Testis (tissue), 2 donors: ENCODE measurements around the gene MAGI2.

Experiments used
- CTCF ChIP-seq, 3 experiments: fragments of 450-650 bp in 2 of 3; fragments of 200-600 bp in 1 of 3; sonication (generic) in 1 of 3; IDR thresholded peaks; one replicate each; pipeline ENCODE4 v1.5.1; 2016 to 2019; ENCODE audit warnings: antibody characterized with exemption in 3 of 3, mild to moderate bottlenecking in 2 of 3, moderate library complexity in 1 of 3
- POLR2A ChIP-seq: fragments of 450-650 bp; IDR thresholded peaks from one replicate; pipeline ENCODE4 v1.6.1; 2017; ENCODE audit warnings: antibody characterized with exemption, mild to moderate bottlenecking, moderate library complexity

GRCh38 chr7:78248867-78249266 lies 1204.6 kb downstream of the MAGI2 start:
- TF ChIP-seq CTCF (IDR thresholded peaks at IDR 0.05) (no peak), POLR2A (no peak)
